Keratinocyte (primary cell): ENCODE data around the gene HKDC1. TPM values are rescaled to one million over a fixed set of nuclear protein-coding genes. Genes with fewer than 3 reads are reported as not detected.

Experiments used
- DNase-seq: peaks from one replicate; pipeline ENCODE4 v3.0.0-alpha.2; 2011; ENCODE audit warnings: low read depth, missing footprints, low spot score
- FAIRE-seq: peaks from 2 replicates; lab custom pipeline; 2011; peaks lifted over from hg19 to GRCh38; lab: Jason Lieb, UNC
- H2AFZ ChIP-seq: 2 replicates; pipeline ENCODE4 v1.6.0; 2012; ENCODE audit warnings: low read length, control low read depth, inconsistent platforms; ENCODE audit not compliant: control insufficient read depth
- H3K27ac ChIP-seq: 2 replicates; pipeline ENCODE4 v1.5.1; 2011; ENCODE audit warnings: low read length; ENCODE audit not compliant: control insufficient read depth, insufficient read depth
- H3K27me3 ChIP-seq: 3 replicates; pipeline ENCODE4 v1.6.0; 2011; ENCODE audit warnings: low read length; ENCODE audit not compliant: control insufficient read depth, insufficient read depth; ENCODE audit errors: extremely low read depth
- H3K36me3 ChIP-seq, 2 experiments: 2 replicates in 1 of 2; 3 replicates in 1 of 2; pipeline ENCODE4 v1.5.1; 2011; ENCODE audit warnings: low read length in 2 of 2, mild to moderate bottlenecking in 1 of 2; ENCODE audit not compliant: control insufficient read depth in 2 of 2, insufficient read depth in 2 of 2; ENCODE audit errors: extremely low read depth in 1 of 2
- H3K4me1 ChIP-seq: 3 replicates; pipeline ENCODE4 v1.5.1; 2011; ENCODE audit warnings: low read length; ENCODE audit not compliant: control insufficient read depth, insufficient read depth; ENCODE audit errors: extremely low read depth
- H3K4me2 ChIP-seq: 3 replicates; pipeline ENCODE4 v1.6.0; 2011; ENCODE audit warnings: low read depth, low read length; ENCODE audit not compliant: control insufficient read depth, insufficient read depth; ENCODE audit errors: extremely low read depth
- H3K4me3 ChIP-seq, 3 experiments: fragments of 200-600 bp in 1 of 3; sonication (generic) in 1 of 3; 2 replicates in 2 of 3; 3 replicates in 1 of 3; pipeline ENCODE4 v1.5.1; 2011 to 2016; ENCODE audit warnings: low read length in 3 of 3, mild to moderate bottlenecking in 3 of 3, control low read depth in 2 of 3, inconsistent platforms in 1 of 3, low read depth in 1 of 3, mixed read lengths in 1 of 3, mixed run types in 1 of 3, moderate library complexity in 1 of 3; ENCODE audit not compliant: control insufficient read depth in 2 of 3, insufficient read depth in 2 of 3; ENCODE audit errors: extremely low read depth in 1 of 3
- H3K79me2 ChIP-seq: 2 replicates; pipeline ENCODE4 v1.6.0; 2012; ENCODE audit warnings: low read length; ENCODE audit not compliant: control insufficient read depth, insufficient read depth
- H3K9ac ChIP-seq: 3 replicates; pipeline ENCODE4 v1.6.0; 2011; ENCODE audit warnings: low read length; ENCODE audit not compliant: control insufficient read depth, insufficient read depth; ENCODE audit errors: extremely low read depth
- H3K9me1 ChIP-seq: 3 replicates; pipeline ENCODE4 v1.6.0; 2011; ENCODE audit warnings: low read length; ENCODE audit not compliant: control insufficient read depth, insufficient read depth; ENCODE audit errors: extremely low read depth
- H3K9me3 ChIP-seq: 2 replicates; pipeline ENCODE4 v1.5.1; 2012; ENCODE audit warnings: low read depth, low read length; ENCODE audit not compliant: control insufficient read depth
- H4K20me1 ChIP-seq: 3 replicates; pipeline ENCODE4 v1.6.0; 2011; ENCODE audit warnings: low read length; ENCODE audit not compliant: control insufficient read depth, insufficient read depth; ENCODE audit errors: extremely low read depth
- EZH2 ChIP-seq: IDR thresholded peaks from one replicate; pipeline ENCODE4 v1.6.1; 2012; ENCODE audit warnings: inconsistent platforms, mild to moderate bottlenecking, low read length, moderate library complexity
- dilution Hi-C: fragments of 300-500 bp; cut with MboI; formaldehyde crosslinking; loops from one replicate; pipeline ENCODE4 v1.7.0; 2020; ENCODE audit warnings: low sequenced_read_pairs; ENCODE audit not compliant: extremely low pct_ligation_motif_present
- polyA plus RNA-seq, 5 experiments: library from polyadenylated mRNA; depleted of rRNA in 3 of 5; stranded (reverse) in 3 of 5; stranded (forward) in 1 of 5; unstranded in 1 of 5; fragments of >200 nt; gene quantifications; 1 replicate in 1 of 5; 2 replicates in 3 of 5; 3 replicates in 1 of 5; pipeline versions ENCODE4 v1.2.1 to v1.2.3, GENCODE V29; 2011 to 2012; ENCODE audit warnings: missing spikeins in 2 of 5, low read depth in 1 of 5, low replicate concordance in 1 of 5
- TF ChIP-seq, protein P1 (sequence below), 3 experiments: IDR thresholded peaks in 1 of 3; conservative IDR thresholded peaks in 1 of 3; optimal IDR thresholded peaks in 1 of 3; 2 replicates in 2 of 3; 3 replicates in 1 of 3; pipeline versions ENCODE3 to v1.5.1; 2011; ENCODE audit warnings: low read length in 3 of 3, mild to moderate bottlenecking in 3 of 3, moderate library complexity in 2 of 3, control low read depth in 1 of 3, inconsistent platforms in 1 of 3; ENCODE audit not compliant: insufficient read depth in 2 of 3; ENCODE audit errors: extremely low read depth in 1 of 3

Gene HKDC1
- polyA plus RNA-seq, 1 donor (not counting 4 experiments of a cell fraction or from before 2014, with no cell fraction given): 0.33 TPM

DNA sequence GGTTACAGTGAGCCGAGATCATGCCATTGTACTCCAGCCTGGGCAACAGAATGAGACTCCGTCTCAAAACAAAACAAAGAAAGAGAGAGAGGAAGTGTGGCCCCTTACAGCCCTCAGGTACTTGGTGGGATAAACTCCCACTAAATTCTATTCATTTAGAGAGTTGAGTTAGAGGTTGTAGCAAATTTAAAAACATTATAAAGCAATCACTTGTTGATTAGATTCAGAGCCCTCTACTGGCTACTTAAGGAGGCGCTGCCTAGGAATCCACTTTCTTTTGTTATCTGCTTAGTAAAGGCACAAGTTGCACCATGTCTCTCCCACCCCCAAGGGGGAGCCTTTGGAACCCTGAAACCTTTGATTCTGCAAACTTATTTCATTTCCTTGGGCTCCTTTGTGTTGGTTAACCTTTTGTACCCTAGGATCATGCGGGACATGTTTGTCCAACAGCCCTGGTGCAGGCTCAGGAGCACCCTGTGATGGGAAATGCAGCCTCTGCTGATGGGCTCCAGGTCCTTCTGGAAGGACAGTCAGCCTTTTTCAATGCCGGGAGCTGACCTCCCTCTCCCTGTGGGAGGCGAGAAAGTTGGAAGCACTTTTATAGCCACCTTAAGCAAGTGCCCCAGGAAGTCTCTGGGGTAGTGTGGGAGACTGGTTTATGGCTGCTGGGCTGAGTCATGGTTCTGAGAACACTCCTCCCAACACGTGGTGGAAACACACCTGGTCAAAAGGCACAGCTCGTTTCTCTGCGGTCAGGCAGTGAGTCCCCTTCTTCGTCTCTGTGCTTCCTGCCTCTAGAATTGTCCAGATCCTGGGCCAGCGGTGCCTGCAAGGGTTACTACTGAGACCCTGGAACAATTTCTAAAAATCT is 2.3 kb downstream of the HKDC1 start:
- Histone ChIP-seq H3K27ac (peak overlapping the region; percentile 90), H3K4me3 (peak overlapping the region in 2 of 3 experiments; percentile 14 to 29), H3K9ac (peak overlapping the region; percentile 73), H3K27me3 (no peaks in the 10 kb centered on the region), H3K36me3 (no peaks in the 10 kb centered on the region), H4K20me1 (no peaks in the 10 kb centered on the region), H3K9me3 (no peaks in the 10 kb centered on the region), H3K9me1 (no peaks in the 10 kb centered on the region), H3K4me2 (peak overlapping the region; percentile 64), H2AFZ (peak overlapping the region; percentile 50), H3K79me2 (no peaks in the 10 kb centered on the region), H3K4me1 (peaks cover 51% of the 10 kb centered on the region)
- dilution Hi-C loops: no loop called here
- TF ChIP-seq EZH2: no peak
- TF ChIP-seq, protein P1, sequence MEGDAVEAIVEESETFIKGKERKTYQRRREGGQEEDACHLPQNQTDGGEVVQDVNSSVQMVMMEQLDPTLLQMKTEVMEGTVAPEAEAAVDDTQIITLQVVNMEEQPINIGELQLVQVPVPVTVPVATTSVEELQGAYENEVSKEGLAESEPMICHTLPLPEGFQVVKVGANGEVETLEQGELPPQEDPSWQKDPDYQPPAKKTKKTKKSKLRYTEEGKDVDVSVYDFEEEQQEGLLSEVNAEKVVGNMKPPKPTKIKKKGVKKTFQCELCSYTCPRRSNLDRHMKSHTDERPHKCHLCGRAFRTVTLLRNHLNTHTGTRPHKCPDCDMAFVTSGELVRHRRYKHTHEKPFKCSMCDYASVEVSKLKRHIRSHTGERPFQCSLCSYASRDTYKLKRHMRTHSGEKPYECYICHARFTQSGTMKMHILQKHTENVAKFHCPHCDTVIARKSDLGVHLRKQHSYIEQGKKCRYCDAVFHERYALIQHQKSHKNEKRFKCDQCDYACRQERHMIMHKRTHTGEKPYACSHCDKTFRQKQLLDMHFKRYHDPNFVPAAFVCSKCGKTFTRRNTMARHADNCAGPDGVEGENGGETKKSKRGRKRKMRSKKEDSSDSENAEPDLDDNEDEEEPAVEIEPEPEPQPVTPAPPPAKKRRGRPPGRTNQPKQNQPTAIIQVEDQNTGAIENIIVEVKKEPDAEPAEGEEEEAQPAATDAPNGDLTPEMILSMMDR (optimal IDR thresholded peaks at IDR 0.05 in 1 of 3, IDR thresholded peaks at IDR 0.05 in 1 of 3, conservative IDR thresholded peaks at IDR 0.05 in 1 of 3; ENCODE audit: extremely low read depth in 1 of 3, insufficient read depth in 2 of 3, low read length in 3 of 3): peak; percentile 21 to 77 (median 74)
- peak; percentile 96 for FAIRE-seq
- peak; percentile 93 for DNase-seq

DNA sequence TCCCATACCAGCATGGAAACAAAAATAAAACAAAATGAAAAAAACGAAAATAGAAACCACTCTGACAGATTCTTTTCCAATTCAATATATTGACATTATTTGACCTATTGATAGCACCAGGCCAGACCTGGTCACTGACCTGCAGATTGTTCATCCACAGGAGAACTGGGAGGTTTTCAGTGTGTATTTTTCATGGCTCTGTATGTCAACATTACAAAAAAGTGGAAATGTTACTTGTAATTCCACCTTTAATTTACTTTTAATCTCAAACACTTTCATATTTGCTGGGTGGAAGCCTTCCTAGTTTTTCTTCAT is 2.9 kb downstream of the HKDC1 start:
- Histone ChIP-seq H3K4me3 (peak overlapping the region in 1 of 3 experiments; percentile 29), H3K79me2 (no peaks in the 10 kb centered on the region), H3K9me1 (no peaks in the 10 kb centered on the region), H3K9me3 (no peaks in the 10 kb centered on the region), H3K27ac (peak overlapping the region; percentile 90), H3K4me1 (peaks cover 45% of the 10 kb centered on the region), H2AFZ (no peak overlapping the region), H4K20me1 (no peaks in the 10 kb centered on the region), H3K36me3 (no peaks in the 10 kb centered on the region), H3K27me3 (no peaks in the 10 kb centered on the region), H3K9ac (peak overlapping the region; percentile 73), H3K4me2 (peak overlapping the region; percentile 64)
- dilution Hi-C loops: no loop called here
- TF ChIP-seq, protein P1 (optimal IDR thresholded peaks at IDR 0.05 in 1 of 3, IDR thresholded peaks at IDR 0.05 in 1 of 3, conservative IDR thresholded peaks at IDR 0.05 in 1 of 3; ENCODE audit: extremely low read depth in 1 of 3, insufficient read depth in 2 of 3, low read length in 3 of 3): no peak
- TF ChIP-seq EZH2: no peak
- no peak for DNase-seq
- no peak for FAIRE-seq
